Right lobe of liver (tissue), 6 donors: ENCODE results near the gene RPL15. TPM values are rescaled to one million over a fixed set of nuclear protein-coding genes. Genes with fewer than 3 reads are reported as not detected.

Source experiments
- ATAC-seq, 4 donors: fragments of 200-7000 bp; cut with Tn5 transposase; one replicate each; pipeline ENCODE4 v1.9.1; 2020; ENCODE audit warnings: mild to moderate bottlenecking in 4 of 4, moderate library complexity in 4 of 4
- DNase-seq, 3 donors: peaks; one replicate each; pipeline ENCODE4 v3.0.0-alpha.2; 2020
- H3K27ac ChIP-seq, 3 donors: fragments of 200-600 bp; one replicate each; pipeline ENCODE4 v1.8.0; 2022
- H3K27me3 ChIP-seq, 2 donors: fragments of 200-600 bp; one replicate each; pipeline ENCODE4 v1.8.0; 2022
- H3K36me3 ChIP-seq, 4 donors: fragments of 200-600 bp; sonication (generic) in 1 of 4; one replicate each; pipeline versions ENCODE4 v1.5.1 to v1.8.0; 2017 to 2022; ENCODE audit warnings: control low read depth in 1 of 4
- H3K4me1 ChIP-seq, 4 donors: fragments of 200-600 bp; sonication (generic) in 1 of 4; one replicate each; pipeline versions ENCODE4 v1.5.1 to v1.8.0; 2017 to 2022; ENCODE audit warnings: control low read depth in 1 of 4
- H3K4me3 ChIP-seq, 3 donors: fragments of 200-600 bp; one replicate each; pipeline ENCODE4 v1.8.0; 2022
- H3K9me3 ChIP-seq, 4 donors: fragments of 200-600 bp; sonication (generic) in 1 of 4; one replicate each; pipeline versions ENCODE4 v1.5.1 to v1.8.0; 2017 to 2022; ENCODE audit warnings: control low read depth in 1 of 4
- POLR2A ChIP-seq: fragments of 450-650 bp; IDR thresholded peaks from one replicate; pipeline ENCODE4 v1.6.1; 2017; ENCODE audit warnings: antibody characterized with exemption, mild to moderate bottlenecking
- WGBS: methylation state at CpG from one replicate; pipeline ENCODE4 v1.1.6; 2018; ENCODE audit warnings: low coverage, low lambda C conversion rate; ENCODE audit not compliant: insufficient coverage; ENCODE audit errors: missing lambda C conversion rate; 5-methylcytosine and 5-hydroxymethylcytosine counted together
- intact Hi-C, 2 donors: fragments of 100-400 bp; cut with DNase I; formaldehyde crosslinking; loops; one replicate each; pipeline versions ENCODE4 v1.11.2 to v1.14.1; 2022
- total RNA-seq, 6 experiments: library from RNA; depleted of rRNA in 2 of 6; stranded (reverse); fragments of >200 nt in 2 of 6; fragmentation: NEBNext Ultra II Directional in 3 of 6; extraction: Animal tissue kit (Norgen Biotek cat#: 25700) in 3 of 6; gene quantifications; one replicate each; pipeline versions ENCODE4 v1.1.0 to v1.2.4, GENCODE V29; 2016 to 2023
- TF ChIP-seq, protein P1 (sequence below), 4 donors: fragments of 200-600 bp in 3 of 4; fragments of 450-650 bp in 1 of 4; IDR thresholded peaks; one replicate each; pipeline versions ENCODE4 v1.5.1 to v1.8.0; 2016 to 2022; ENCODE audit warnings: antibody characterized with exemption in 4 of 4, mild to moderate bottlenecking in 2 of 4
- donor health status: DM: no; HTN: yes; CAD: no.
- donor health status: DM: no; HTN: no; CAD: no.
- donor health status: DM: no; HTN: no; CAD: no.
- donor health status: DM: no; HTN: yes; CAD: no.
- donor health status: DM: no; HTN: yes; CAD: no.

The RPL15 gene
- total RNA-seq, 6 experiments from 2014 or later: 572 to 932 (median 636) TPM

DNA sequence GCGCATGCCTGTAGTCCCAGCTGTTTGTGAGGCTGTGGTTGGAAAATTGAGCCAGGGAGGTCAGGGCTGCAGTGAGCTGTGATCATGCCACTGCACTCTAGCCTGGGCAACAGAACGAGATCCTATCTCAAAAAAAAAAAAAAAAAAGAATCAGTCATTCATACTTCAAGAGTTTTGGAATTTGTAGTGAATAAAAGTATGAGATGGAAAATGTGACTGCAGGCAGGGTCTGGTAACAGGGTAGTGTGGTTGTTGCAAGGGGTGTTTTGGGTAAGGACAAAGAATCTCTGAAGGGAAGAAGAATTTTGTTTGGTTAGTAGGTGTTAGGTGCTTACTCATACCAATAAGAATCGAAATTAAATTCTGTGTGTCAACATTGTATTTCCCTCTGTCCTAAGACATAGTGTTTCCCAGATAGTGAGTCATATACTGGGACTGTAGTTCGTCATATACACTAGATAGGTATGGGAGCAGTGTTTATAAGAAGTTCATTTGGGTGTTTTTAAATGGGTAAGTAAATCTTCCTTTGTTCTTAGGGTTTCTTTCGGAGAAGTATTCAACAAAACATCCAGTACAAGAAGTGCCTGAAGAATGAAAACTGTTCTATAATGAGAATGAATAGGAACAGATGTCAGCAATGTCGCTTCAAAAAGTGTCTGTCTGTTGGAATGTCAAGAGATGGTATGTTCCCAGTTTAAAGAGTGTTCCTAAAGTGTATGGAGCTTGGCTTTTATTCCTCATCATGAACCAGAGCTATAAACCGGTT lies 42.4 kb downstream of the RPL15 start:
- 85% methylated on average over 7 of the region's 7 CpGs for WGBS
- TF ChIP-seq, protein P1, sequence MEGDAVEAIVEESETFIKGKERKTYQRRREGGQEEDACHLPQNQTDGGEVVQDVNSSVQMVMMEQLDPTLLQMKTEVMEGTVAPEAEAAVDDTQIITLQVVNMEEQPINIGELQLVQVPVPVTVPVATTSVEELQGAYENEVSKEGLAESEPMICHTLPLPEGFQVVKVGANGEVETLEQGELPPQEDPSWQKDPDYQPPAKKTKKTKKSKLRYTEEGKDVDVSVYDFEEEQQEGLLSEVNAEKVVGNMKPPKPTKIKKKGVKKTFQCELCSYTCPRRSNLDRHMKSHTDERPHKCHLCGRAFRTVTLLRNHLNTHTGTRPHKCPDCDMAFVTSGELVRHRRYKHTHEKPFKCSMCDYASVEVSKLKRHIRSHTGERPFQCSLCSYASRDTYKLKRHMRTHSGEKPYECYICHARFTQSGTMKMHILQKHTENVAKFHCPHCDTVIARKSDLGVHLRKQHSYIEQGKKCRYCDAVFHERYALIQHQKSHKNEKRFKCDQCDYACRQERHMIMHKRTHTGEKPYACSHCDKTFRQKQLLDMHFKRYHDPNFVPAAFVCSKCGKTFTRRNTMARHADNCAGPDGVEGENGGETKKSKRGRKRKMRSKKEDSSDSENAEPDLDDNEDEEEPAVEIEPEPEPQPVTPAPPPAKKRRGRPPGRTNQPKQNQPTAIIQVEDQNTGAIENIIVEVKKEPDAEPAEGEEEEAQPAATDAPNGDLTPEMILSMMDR (IDR thresholded peaks at IDR 0.05): no peak
- TF ChIP-seq POLR2A: no peak
- Histone ChIP-seq H3K9me3 (no peaks in the 10 kb centered on the region), H3K27me3 (no peaks in the 10 kb centered on the region), H3K4me3 (no peak overlapping the region), H3K4me1 (peaks cover 0 to 3% (median 0%) of the 10 kb centered on the region in 4 donors), H3K27ac (no peak overlapping the region), H3K36me3 (peaks cover 0 to 44% (median 10%) of the 10 kb centered on the region in 4 donors)
- DNase-seq (no peak), ATAC-seq (peak in 1 of 4 donors; percentile 51)
- intact Hi-C loops: no loop called here

DNA sequence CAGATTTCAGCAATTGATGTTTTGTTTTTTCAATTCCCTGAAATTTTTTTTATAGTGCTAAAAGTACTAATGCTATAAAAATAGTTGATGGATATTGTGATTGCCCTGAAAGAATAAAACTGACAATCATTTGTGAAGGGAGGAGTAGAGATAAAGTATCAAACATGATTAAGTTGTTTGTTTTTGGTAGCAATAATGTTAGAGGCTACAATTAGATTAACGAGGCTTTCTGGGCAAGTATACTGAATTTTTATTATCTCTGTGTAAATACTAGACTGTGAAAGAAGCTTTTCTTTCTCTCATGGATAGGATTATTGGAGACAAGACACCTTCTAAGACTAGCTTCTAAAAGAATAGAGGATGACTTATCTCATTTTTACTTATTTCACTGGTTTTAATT lies 43.7 kb downstream of the RPL15 start:
- DNase-seq: no peak
- peaks cover 0 to 50% (median 13%) of the 10 kb centered on the region in 4 donors for H3K36me3 ChIP-seq
- ATAC-seq: no peak
- no peaks in the 10 kb centered on the region for H3K4me1 ChIP-seq
- intact Hi-C loops: no loop called here
- no peaks in the 10 kb centered on the region for H3K27me3 ChIP-seq
- WGBS: 69% methylated on average over 1 of the region's 1 CpG
- TF ChIP-seq, protein P1 (IDR thresholded peaks at IDR 0.05): no peak
- no peak for TF ChIP-seq POLR2A
- no peak overlapping the region for H3K4me3 ChIP-seq
- no peak overlapping the region for H3K27ac ChIP-seq
- H3K9me3 ChIP-seq: no peaks in the 10 kb centered on the region

DNA sequence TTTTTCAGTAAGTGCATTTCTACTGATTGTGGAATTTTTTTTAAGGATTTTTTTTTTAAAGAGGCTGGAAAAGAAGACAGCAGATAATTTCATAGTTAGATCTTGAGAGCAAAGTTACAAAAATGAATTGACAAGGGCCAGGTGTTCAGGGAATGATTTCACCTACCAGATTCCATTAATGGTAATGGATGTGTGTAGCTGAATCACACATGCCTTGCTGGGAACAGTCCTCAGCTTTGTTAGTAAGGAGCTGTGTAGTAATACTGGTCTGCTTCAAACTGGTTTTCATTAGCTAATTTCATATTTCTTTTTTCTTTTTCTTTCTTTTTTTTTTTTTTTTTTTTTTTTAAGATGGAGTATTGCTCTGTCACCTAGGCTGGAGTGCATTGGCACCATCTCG lies 44.1 kb downstream of the RPL15 start:
- no peak for ATAC-seq
- Histone ChIP-seq H3K9me3 (no peaks in the 10 kb centered on the region), H3K36me3 (peaks cover 0 to 54% (median 13%) of the 10 kb centered on the region in 4 donors), H3K27ac (no peak overlapping the region), H3K4me1 (no peaks in the 10 kb centered on the region), H3K27me3 (no peaks in the 10 kb centered on the region), H3K4me3 (no peak overlapping the region)
- no peak for DNase-seq
- intact Hi-C loops: no loop called here
- TF ChIP-seq, protein P1 (IDR thresholded peaks at IDR 0.05): no peak
- no peak for TF ChIP-seq POLR2A
- WGBS: 100% methylated on average over 1 of the region's 1 CpG

DNA sequence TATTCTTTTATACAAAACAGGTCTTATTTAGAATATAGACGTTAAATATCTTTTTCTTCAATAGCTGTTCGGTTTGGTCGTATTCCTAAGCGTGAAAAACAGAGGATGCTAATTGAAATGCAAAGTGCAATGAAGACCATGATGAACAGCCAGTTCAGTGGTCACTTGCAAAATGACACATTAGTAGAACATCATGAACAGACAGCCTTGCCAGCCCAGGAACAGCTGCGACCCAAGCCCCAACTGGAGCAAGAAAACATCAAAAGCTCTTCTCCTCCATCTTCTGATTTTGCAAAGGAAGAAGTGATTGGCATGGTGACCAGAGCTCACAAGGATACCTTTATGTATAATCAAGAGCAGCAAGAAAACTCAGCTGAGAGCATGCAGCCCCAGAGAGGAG lies 45.0 kb downstream of the RPL15 start:
- intact Hi-C loops: no loop called here
- peaks cover 0 to 60% (median 13%) of the 10 kb centered on the region in 4 donors for H3K36me3 ChIP-seq
- H3K27ac ChIP-seq: no peak overlapping the region
- no peaks in the 10 kb centered on the region for H3K9me3 ChIP-seq
- WGBS: 95% methylated on average over 5 of the region's 5 CpGs
- H3K27me3 ChIP-seq: no peaks in the 10 kb centered on the region
- DNase-seq: no peak
- no peak overlapping the region for H3K4me3 ChIP-seq
- no peak for TF ChIP-seq POLR2A
- TF ChIP-seq, protein P1 (IDR thresholded peaks at IDR 0.05): no peak
- H3K4me1 ChIP-seq: no peaks in the 10 kb centered on the region
- no peak for ATAC-seq
